BLaER1 treated with 17β-estradiol and CSF1 and Interleukin-3, amounts not matched to agents 10 nM and 100 nM (cell line): Measurements from ENCODE around the gene MAPK14.
A peak's percentile ranks its signal among the peaks of the same experiment; 100 is the strongest.

Experiments
- H3K27ac ChIP-seq, 11 experiments: shearing (Covaris generic); formaldehyde crosslinking; 2 replicates each; pipeline ENCODE4 v1.8.1; 2022
- H3K27me3 ChIP-seq, 11 experiments: shearing (Covaris generic); formaldehyde crosslinking; 2 replicates each; pipeline ENCODE4 v1.8.1; 2022
- H3K36me3 ChIP-seq, 11 experiments: shearing (Covaris generic); formaldehyde crosslinking; 2 replicates each; pipeline ENCODE4 v1.8.1; 2022
- H3K4me1 ChIP-seq, 10 experiments: shearing (Covaris generic); formaldehyde crosslinking; 2 replicates each; pipeline ENCODE4 v1.8.1; 2022
- H3K4me2 ChIP-seq, 11 experiments: shearing (Covaris generic); formaldehyde crosslinking; 2 replicates each; pipeline ENCODE4 v1.8.1; 2022
- H3K4me3 ChIP-seq, 10 experiments: shearing (Covaris generic); formaldehyde crosslinking; 2 replicates each; pipeline ENCODE4 v1.8.1; 2022
- H3K9ac ChIP-seq, 11 experiments: shearing (Covaris generic); formaldehyde crosslinking; 2 replicates each; pipeline ENCODE4 v1.8.1; 2022
- H3K9me3 ChIP-seq, 11 experiments: shearing (Covaris generic); formaldehyde crosslinking; replicated peaks in 1 of 11; 2 replicates each; pipeline ENCODE4 v1.8.1; 2022
- H4K20me1 ChIP-seq, 11 experiments: shearing (Covaris generic); formaldehyde crosslinking; 2 replicates each; pipeline ENCODE4 v1.8.1; 2022
- Cebpa-rat ChIP-seq, 11 experiments: shearing (Covaris generic); IDR thresholded peaks; 2 replicates each; pipeline ENCODE4 v1.8.1; 2022

MAPK14 gene

DNA sequence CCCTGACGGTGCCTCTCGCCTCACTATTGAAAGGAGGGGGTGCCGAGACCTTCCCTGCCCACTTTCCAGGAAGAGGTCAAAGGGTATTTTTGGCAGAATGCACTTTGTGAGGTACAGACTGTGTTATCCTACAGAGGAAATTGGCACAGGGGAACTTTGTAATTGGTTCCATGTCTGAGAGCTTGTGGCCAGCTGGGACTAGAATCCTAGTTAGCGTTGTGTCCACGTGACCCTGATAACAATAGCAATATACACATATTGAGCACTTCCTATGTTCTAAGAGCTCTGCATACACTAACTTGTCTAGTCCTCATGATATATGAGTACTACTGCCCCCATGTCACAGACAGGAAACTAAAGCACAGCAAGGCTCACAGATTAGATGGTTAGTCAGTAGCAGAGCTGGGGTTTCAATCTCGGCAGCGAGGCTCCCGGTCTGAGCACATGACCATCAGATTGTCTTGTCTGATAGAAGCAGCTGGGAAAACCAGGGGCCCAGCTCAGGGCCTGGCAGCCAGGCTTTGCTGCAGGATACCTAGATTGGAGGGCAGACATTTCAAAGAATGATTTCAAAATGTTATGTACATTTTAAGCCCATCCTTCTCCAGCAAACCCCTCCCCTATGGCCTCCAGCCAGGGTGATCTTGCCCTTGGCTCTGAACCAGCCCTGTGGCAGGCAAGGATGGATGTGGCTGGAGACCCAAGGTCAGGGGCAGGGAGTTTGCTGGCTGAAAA, 104.1 kb downstream of the MAPK14 start:
- peaks cover 0 to 44% (median 6%) of the 10 kb centered on the region in 11 experiments; a peak in 13 of 22 replicates for H3K36me3 ChIP-seq
- peak overlapping the region; percentile 74 to 94 (median 89); a peak in 21 of 22 replicates for H3K27ac ChIP-seq
- TF ChIP-seq Cebpa-rat (IDR thresholded peaks at IDR 0.05), result no peak
- H3K9me3 ChIP-seq, result no peaks in the 10 kb centered on the region
- H3K27me3 ChIP-seq, result no peaks in the 10 kb centered on the region
- H4K20me1 ChIP-seq, result peaks cover 0 to 5% (median 0%) of the 10 kb centered on the region in 11 experiments; a peak in 3 of 22 replicates
- H3K4me3 ChIP-seq, result peak overlapping the region; percentile 62 to 77 (median 66)
- H3K9ac ChIP-seq, result peak overlapping the region; percentile 73 to 95 (median 86)
- peaks cover 87 to 97% (median 95%) of the 10 kb centered on the region in 10 experiments for H3K4me1 ChIP-seq
- peak overlapping the region; percentile 87 to 100 (median 97) for H3K4me2 ChIP-seq

DNA sequence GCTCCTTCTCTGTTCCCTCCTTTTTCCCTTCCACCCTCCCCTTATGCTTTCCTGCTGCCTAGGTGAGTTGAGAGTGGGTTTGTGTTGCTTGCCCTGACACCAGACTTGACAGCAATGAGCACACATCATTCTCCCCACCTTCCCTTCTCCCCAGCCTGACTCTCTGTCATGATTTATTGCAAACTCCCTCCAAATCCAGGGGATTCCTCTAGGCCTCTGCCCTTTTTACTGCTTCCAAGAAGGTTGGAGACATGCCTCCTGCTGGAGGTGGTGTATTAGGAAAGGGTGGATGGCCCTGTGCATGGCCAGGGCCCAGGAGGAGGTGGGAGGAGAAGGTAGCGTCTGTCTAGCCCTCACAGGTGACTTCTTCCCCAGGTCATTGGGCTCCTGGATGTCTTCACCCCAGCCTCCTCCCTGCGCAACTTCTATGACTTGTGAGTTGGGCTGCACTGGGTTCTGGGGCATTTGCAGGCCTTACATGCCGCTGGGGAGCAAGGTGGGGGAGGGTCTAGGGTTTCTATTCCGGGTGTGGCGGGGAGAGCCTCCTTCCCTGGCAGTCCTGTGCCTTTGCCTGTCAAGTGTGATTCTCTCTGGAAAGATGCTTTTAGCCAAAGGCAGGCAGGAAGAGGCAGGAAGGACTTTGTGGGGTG, 104.8 kb downstream of the MAPK14 start:
- Histone ChIP-seq H3K9ac (peak overlapping the region; percentile 73 to 95 (median 86); a peak in 20 of 22 replicates), H3K4me2 (peak overlapping the region; percentile 87 to 100 (median 97)), H3K36me3 (peaks cover 0 to 51% (median 9%) of the 10 kb centered on the region in 11 experiments; a peak in 13 of 22 replicates), H4K20me1 (peaks cover 0 to 5% (median 0%) of the 10 kb centered on the region in 11 experiments; a peak in 3 of 22 replicates), H3K4me3 (peak overlapping the region; percentile 62 to 77 (median 66); a peak in 16 of 20 replicates), H3K4me1 (peaks cover 85 to 97% (median 95%) of the 10 kb centered on the region in 10 experiments), H3K27me3 (no peaks in the 10 kb centered on the region), H3K9me3 (no peaks in the 10 kb centered on the region), H3K27ac (peak overlapping the region; percentile 74 to 94 (median 89); a peak in 19 of 22 replicates)
- TF ChIP-seq Cebpa-rat (IDR thresholded peaks at IDR 0.05), result no peak

DNA sequence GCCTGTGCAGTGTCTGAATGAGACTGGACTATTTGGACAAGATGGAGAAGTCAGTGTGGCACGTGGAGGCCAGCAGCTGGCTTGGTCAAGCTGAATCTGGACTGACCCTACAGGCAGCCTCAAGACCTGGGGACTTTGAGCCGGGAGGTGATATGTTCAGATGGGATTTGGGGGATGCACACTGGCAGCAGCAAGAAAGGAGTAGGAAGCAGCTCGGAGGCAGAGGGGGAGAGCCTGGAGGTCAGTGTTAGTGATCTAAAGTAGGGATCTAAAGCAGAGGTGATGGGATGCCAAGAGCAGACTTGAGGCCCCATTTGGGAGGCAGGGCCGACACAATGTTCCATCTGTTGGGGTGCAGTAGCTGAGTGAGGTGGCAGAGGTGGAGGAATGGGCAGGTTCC, 105.5 kb downstream of the MAPK14 start:
- H3K9me3 ChIP-seq, result no peaks in the 10 kb centered on the region
- peaks cover 0 to 7% (median 0%) of the 10 kb centered on the region in 11 experiments; a peak in 3 of 22 replicates for H4K20me1 ChIP-seq
- peak overlapping the region; percentile 87 to 100 (median 97) for H3K4me2 ChIP-seq
- peaks cover 77 to 97% (median 95%) of the 10 kb centered on the region in 10 experiments for H3K4me1 ChIP-seq
- peak overlapping the region in 9 of 11 experiments; percentile 26 to 95 (median 86); a peak in 10 of 22 replicates for H3K9ac ChIP-seq
- peaks cover 0 to 59% (median 11%) of the 10 kb centered on the region in 11 experiments; a peak in 15 of 22 replicates for H3K36me3 ChIP-seq
- no peak for TF ChIP-seq Cebpa-rat (IDR thresholded peaks at IDR 0.05)
- no peaks in the 10 kb centered on the region for H3K27me3 ChIP-seq
- peak overlapping the region in 3 of 11 experiments; percentile 87 to 91 (median 89); a peak in 5 of 22 replicates for H3K27ac ChIP-seq
- peak overlapping the region in 1 of 10 experiments; percentile 73; a peak in 2 of 20 replicates for H3K4me3 ChIP-seq

DNA sequence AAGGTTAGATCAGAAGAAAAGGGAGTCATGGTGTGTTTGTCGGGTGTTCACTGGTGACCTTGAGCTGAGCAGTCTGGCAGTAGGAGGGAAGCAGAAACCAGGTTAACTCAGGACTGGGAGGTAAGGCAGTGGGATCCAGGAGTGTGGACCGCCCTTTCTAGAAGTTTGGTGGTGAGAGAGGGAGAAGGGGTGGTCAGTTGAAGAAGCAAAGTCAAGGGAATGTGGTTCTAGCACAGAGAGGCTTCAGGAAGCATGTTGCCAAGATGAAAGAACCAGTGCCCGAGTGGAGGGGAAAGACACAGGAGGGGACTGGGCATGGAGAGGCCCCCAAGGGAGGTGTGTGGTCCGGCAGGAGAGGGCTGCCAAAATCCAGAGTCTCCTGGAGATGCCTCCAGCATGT, 106.3 kb downstream of the MAPK14 start:
- Histone ChIP-seq H3K9ac (peak overlapping the region in 5 of 11 experiments; percentile 2 to 84 (median 20); a peak in 4 of 22 replicates), H3K27ac (peak overlapping the region in 6 of 11 experiments; percentile 0 to 53 (median 26); a peak in 9 of 22 replicates)
- TF ChIP-seq Cebpa-rat (IDR thresholded peaks at IDR 0.05), result no peak

DNA sequence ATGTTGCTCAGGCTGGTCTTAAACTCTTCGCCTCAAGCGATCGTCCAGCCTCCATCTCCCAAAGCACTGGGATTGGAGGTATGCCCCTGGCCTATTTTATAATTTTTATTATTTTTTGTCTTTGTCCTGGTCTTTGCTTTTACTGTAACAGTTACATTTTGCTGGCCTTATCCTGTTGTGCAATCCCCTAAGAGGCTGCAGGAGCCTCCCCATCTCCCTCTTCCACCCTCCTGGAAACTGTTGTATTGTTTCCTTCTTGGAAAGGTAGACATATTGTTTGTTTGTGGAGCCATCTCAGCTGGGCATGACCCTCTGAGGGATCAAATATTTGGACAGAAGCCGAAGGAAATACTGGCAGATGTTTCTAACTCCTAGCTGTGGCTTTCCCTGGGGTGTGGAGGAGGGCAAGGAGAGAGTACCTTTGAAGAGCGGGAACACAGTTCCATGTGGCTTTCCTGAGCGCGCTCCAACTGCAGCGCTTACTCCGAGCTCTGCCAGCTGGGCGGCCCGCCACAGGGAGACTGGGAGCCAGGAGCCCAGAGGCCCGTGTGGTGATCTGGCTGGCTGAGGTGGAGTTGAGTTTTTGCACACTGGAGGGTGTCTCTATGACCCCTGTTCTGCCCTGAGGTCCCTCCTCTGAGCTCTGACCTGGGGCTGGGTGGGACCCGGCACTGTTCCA, 107.6 kb downstream of the MAPK14 start:
- peak overlapping the region in 8 of 11 experiments; percentile 6 to 87 (median 54); a peak in 8 of 22 replicates for H3K27ac ChIP-seq
- TF ChIP-seq Cebpa-rat (IDR thresholded peaks at IDR 0.05), result peak in 2 of 11 experiments; percentile 51 to 61; a peak in 3 of 22 replicates
- peaks cover 78 to 97% (median 96%) of the 10 kb centered on the region in 10 experiments for H3K4me1 ChIP-seq
- H3K9ac ChIP-seq, result peak overlapping the region in 5 of 11 experiments; percentile 7 to 65 (median 58); a peak in 5 of 22 replicates
- H3K9me3 ChIP-seq, result no peaks in the 10 kb centered on the region
- peaks cover 8 to 80% (median 22%) of the 10 kb centered on the region in 11 experiments; a peak in 19 of 22 replicates for H3K36me3 ChIP-seq
- no peak overlapping the region; a peak in 1 of 20 replicates for H3K4me3 ChIP-seq
- H3K4me2 ChIP-seq, result peak overlapping the region; percentile 56 to 100 (median 90)
- peaks cover 0 to 15% (median 0%) of the 10 kb centered on the region in 11 experiments; a peak in 4 of 22 replicates for H4K20me1 ChIP-seq
- no peaks in the 10 kb centered on the region for H3K27me3 ChIP-seq

More for the DNA sequence above, 106.3 kb downstream of the MAPK14 start:
- Histone ChIP-seq H4K20me1 (peaks cover 0 to 8% (median 0%) of the 10 kb centered on the region in 11 experiments; a peak in 3 of 22 replicates), H3K9me3 (no peaks in the 10 kb centered on the region), H3K4me2 (peak overlapping the region; percentile 87 to 100 (median 97); a peak in 21 of 22 replicates), H3K27me3 (no peaks in the 10 kb centered on the region), H3K4me1 (peaks cover 76 to 97% (median 95%) of the 10 kb centered on the region in 10 experiments), H3K36me3 (peaks cover 4 to 67% (median 19%) of the 10 kb centered on the region in 11 experiments; a peak in 19 of 22 replicates), H3K4me3 (no peak overlapping the region)

DNA sequence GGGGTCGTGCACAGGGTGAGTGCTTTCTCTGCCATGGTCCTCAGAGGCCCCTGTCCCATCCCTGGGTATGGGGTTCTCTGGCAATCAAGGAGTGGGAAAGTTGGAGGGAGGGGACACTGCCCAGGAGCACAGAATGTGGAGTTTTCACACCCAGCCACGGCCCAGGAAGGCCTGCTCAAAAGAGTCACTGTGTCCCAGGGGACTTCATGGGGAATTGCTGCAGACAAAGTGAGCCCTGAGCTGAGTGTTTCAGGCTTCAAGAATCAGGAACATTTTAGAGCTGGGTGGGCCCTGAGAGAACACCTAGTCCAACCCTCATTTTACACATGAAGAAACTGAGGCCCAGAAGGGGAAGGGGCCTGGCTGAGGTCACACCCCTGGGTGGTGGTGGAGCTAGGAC, 108.4 kb downstream of the MAPK14 start:
- peak overlapping the region; percentile 4 to 65 (median 33); a peak in 15 of 22 replicates for H3K9ac ChIP-seq
- peak overlapping the region in 1 of 10 experiments; percentile 18; a peak in 1 of 20 replicates for H3K4me3 ChIP-seq
- no peaks in the 10 kb centered on the region for H3K9me3 ChIP-seq
- H4K20me1 ChIP-seq, result peaks cover 0 to 15% (median 0%) of the 10 kb centered on the region in 11 experiments; a peak in 4 of 22 replicates
- H3K36me3 ChIP-seq, result peaks cover 8 to 88% (median 22%) of the 10 kb centered on the region in 11 experiments; a peak in 19 of 22 replicates
- no peak for TF ChIP-seq Cebpa-rat (IDR thresholded peaks at IDR 0.05)
- H3K27me3 ChIP-seq, result no peaks in the 10 kb centered on the region
- peaks cover 87 to 100% (median 100%) of the 10 kb centered on the region in 10 experiments for H3K4me1 ChIP-seq
- peak overlapping the region; percentile 56 to 100 (median 90) for H3K4me2 ChIP-seq
- H3K27ac ChIP-seq, result peak overlapping the region in 9 of 11 experiments; percentile 16 to 87 (median 49); a peak in 17 of 22 replicates

DNA sequence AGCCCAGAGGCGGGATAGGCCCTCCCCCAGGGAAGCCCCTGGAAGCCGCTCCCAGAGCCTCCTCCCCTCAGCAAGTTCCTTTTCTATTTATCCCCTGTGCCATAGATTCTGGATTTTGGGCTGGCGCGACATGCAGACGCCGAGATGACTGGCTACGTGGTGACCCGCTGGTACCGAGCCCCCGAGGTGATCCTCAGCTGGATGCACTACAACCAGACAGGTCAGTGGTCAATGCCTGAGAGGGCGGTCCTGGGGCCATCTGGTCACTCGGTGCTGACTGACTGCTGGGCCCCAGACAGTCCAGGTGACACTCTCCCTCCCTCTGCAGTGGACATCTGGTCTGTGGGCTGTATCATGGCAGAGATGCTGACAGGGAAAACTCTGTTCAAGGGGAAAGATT, 108.9 kb downstream of the MAPK14 start:
- Histone ChIP-seq H3K4me2 (peak overlapping the region; percentile 56 to 100 (median 90)), H3K4me3 (no peak overlapping the region), H3K9ac (peak overlapping the region; percentile 4 to 65 (median 33); a peak in 15 of 22 replicates), H3K36me3 (peaks cover 8 to 93% (median 22%) of the 10 kb centered on the region in 11 experiments; a peak in 19 of 22 replicates), H3K9me3 (no peaks in the 10 kb centered on the region), H3K27ac (peak overlapping the region in 9 of 11 experiments; percentile 16 to 87 (median 49); a peak in 16 of 22 replicates), H4K20me1 (peaks cover 0 to 15% (median 0%) of the 10 kb centered on the region in 11 experiments; a peak in 4 of 22 replicates), H3K27me3 (no peaks in the 10 kb centered on the region), H3K4me1 (peaks cover 89 to 100% (median 100%) of the 10 kb centered on the region in 10 experiments)
- no peak for TF ChIP-seq Cebpa-rat (IDR thresholded peaks at IDR 0.05)
